Breast epithelium (tissue), 4 donors: Measurements from ENCODE around the gene FSTL5. TPM values are rescaled to one million over a fixed set of nuclear protein-coding genes. Genes with fewer than 3 reads are reported as not detected.

Experiments
- DNase-seq, 2 donors: peaks; one replicate each; pipeline ENCODE4 v3.0.0-alpha.2; 2019; ENCODE audit warnings: low spot score in 2 of 2
- H3K27ac ChIP-seq, 2 donors: fragments of 200-600 bp; sonication (generic) in 1 of 2; one replicate each; pipeline ENCODE4 v1.5.1; 2016 to 2019; ENCODE audit warnings: mild to moderate bottlenecking in 1 of 2
- H3K27me3 ChIP-seq, 2 donors: fragments of 200-600 bp; sonication (generic) in 1 of 2; one replicate each; pipeline versions ENCODE4 v1.5.1 to v1.6.0; 2017 to 2019; ENCODE audit warnings: control low read depth in 1 of 2, mild to moderate bottlenecking in 1 of 2
- H3K36me3 ChIP-seq: fragments of 200-600 bp; one replicate; pipeline ENCODE4 v1.5.1; 2019
- H3K4me1 ChIP-seq, 2 donors: fragments of 200-600 bp; sonication (generic); one replicate each; pipeline ENCODE4 v1.5.1; 2016 to 2019; ENCODE audit warnings: control low read depth in 1 of 2
- H3K4me3 ChIP-seq, 3 donors: fragments of 200-600 bp; sonication (generic); 1 replicate in 2 of 3; 2 replicates in 1 of 3; pipeline ENCODE4 v1.5.1; 2016 to 2019; ENCODE audit warnings: mild to moderate bottlenecking in 3 of 3, moderate library complexity in 2 of 3
- H3K9me3 ChIP-seq, 2 donors: fragments of 200-600 bp; sonication (generic) in 1 of 2; one replicate each; pipeline ENCODE4 v1.5.1; 2016 to 2019; ENCODE audit warnings: control low read depth in 1 of 2
- CTCF ChIP-seq, 3 donors: fragments of 450-650 bp; IDR thresholded peaks; one replicate each; pipeline ENCODE4 v1.5.1; 2016 to 2017; ENCODE audit warnings: antibody characterized with exemption in 3 of 3, mild to moderate bottlenecking in 3 of 3, moderate library complexity in 3 of 3
- POLR2A ChIP-seq: fragments of 450-650 bp; IDR thresholded peaks from one replicate; pipeline ENCODE4 v1.6.1; 2016; ENCODE audit warnings: antibody characterized with exemption, mild to moderate bottlenecking, moderate library complexity
- POLR2AphosphoS5 ChIP-seq, 3 donors: sonication (generic); formaldehyde crosslinking; IDR thresholded peaks; one replicate each; pipeline ENCODE4 v1.6.1; 2017; ENCODE audit warnings: antibody characterized with exemption in 3 of 3
- intact Hi-C: fragments of 100-400 bp; cut with DNase I; formaldehyde crosslinking; loops from one replicate; pipeline ENCODE4 v1.15.1; 2023; ENCODE audit warnings: low total_unique reads
- total RNA-seq, 3 donors: library from RNA; depleted of rRNA; stranded (reverse); fragments of >200 nt; gene quantifications; one replicate each; pipeline ENCODE4 v1.1.0, GENCODE V29; 2016

FSTL5 gene
- total RNA-seq, 3 donors from 2014 or later, result not detected

- Histone ChIP-seq H3K36me3 (no peaks in the 10 kb centered on the region), H3K27ac (no peak overlapping the region), H3K27me3 (no peaks in the 10 kb centered on the region), H3K9me3 (no peaks in the 10 kb centered on the region), H3K4me3 (no peak overlapping the region), H3K4me1 (no peaks in the 10 kb centered on the region)
- DNase-seq, result no peak
- intact Hi-C loops, result no loop called here
- no peak for TF ChIP-seq POLR2AphosphoS5 (IDR thresholded peaks at IDR 0.05)
- no peak for TF ChIP-seq CTCF (IDR thresholded peaks at IDR 0.05)
- no peak for TF ChIP-seq POLR2A
Observed at GRCh38 chr4:161893566-161893965, 270.2 kb downstream of the FSTL5 start.

- Histone ChIP-seq H3K36me3 (no peaks in the 10 kb centered on the region), H3K27ac (no peak overlapping the region), H3K27me3 (no peaks in the 10 kb centered on the region), H3K4me3 (no peak overlapping the region), H3K4me1 (no peaks in the 10 kb centered on the region), H3K9me3 (no peaks in the 10 kb centered on the region)
- DNase-seq, result no peak
- no peak for TF ChIP-seq POLR2A
- TF ChIP-seq CTCF (IDR thresholded peaks at IDR 0.05), result no peak
- TF ChIP-seq POLR2AphosphoS5 (IDR thresholded peaks at IDR 0.05), result no peak
- intact Hi-C loops, result no loop called here
Observed at GRCh38 chr4:161892951-161893350, 270.8 kb downstream of the FSTL5 start.

GRCh38 chr4:161883157-161883556, 280.6 kb downstream of the FSTL5 start:
- no peak for DNase-seq
- H3K27ac ChIP-seq, result no peak overlapping the region
- intact Hi-C loops, result no loop called here

GRCh38 chr4:161881370-161881769, 282.4 kb downstream of the FSTL5 start:
- Histone ChIP-seq H3K36me3 (no peaks in the 10 kb centered on the region), H3K4me3 (no peak overlapping the region), H3K27me3 (no peaks in the 10 kb centered on the region), H3K9me3 (no peaks in the 10 kb centered on the region), H3K4me1 (no peaks in the 10 kb centered on the region), H3K27ac (no peak overlapping the region)
- TF ChIP-seq POLR2AphosphoS5 (IDR thresholded peaks at IDR 0.05), result no peak
- no peak for TF ChIP-seq POLR2A
- no peak for TF ChIP-seq CTCF (IDR thresholded peaks at IDR 0.05)
- intact Hi-C loops, result no loop called here
- no peak for DNase-seq

More at GRCh38 chr4:161883157-161883556, 280.6 kb downstream of the FSTL5 start:
- Histone ChIP-seq H3K4me1 (no peaks in the 10 kb centered on the region), H3K9me3 (no peaks in the 10 kb centered on the region), H3K4me3 (no peak overlapping the region), H3K27me3 (no peaks in the 10 kb centered on the region), H3K36me3 (no peaks in the 10 kb centered on the region)
- TF ChIP-seq POLR2A (no peak), POLR2AphosphoS5 (IDR thresholded peaks at IDR 0.05) (no peak), CTCF (IDR thresholded peaks at IDR 0.05) (no peak)

- Histone ChIP-seq H3K27ac (no peak overlapping the region), H3K9me3 (no peaks in the 10 kb centered on the region), H3K36me3 (no peaks in the 10 kb centered on the region), H3K4me1 (no peaks in the 10 kb centered on the region), H3K27me3 (no peaks in the 10 kb centered on the region), H3K4me3 (no peak overlapping the region)
- TF ChIP-seq POLR2AphosphoS5 (IDR thresholded peaks at IDR 0.05), result no peak
- no peak for TF ChIP-seq POLR2A
- no peak for TF ChIP-seq CTCF (IDR thresholded peaks at IDR 0.05)
- no peak for DNase-seq
- intact Hi-C loops, result no loop called here
Observed at GRCh38 chr4:161869511-161869910, 294.3 kb downstream of the FSTL5 start.
